Breast epithelium (tissue), 3 donors: Measurements from ENCODE around the gene ZNF160.

Source experiments
- CTCF ChIP-seq, 3 donors: fragments of 450-650 bp; IDR thresholded peaks; one replicate each; pipeline ENCODE4 v1.5.1; 2016 to 2017; ENCODE audit warnings: antibody characterized with exemption in 3 of 3, mild to moderate bottlenecking in 3 of 3, moderate library complexity in 3 of 3
- POLR2A ChIP-seq: fragments of 450-650 bp; IDR thresholded peaks from one replicate; pipeline ENCODE4 v1.6.1; 2016; ENCODE audit warnings: antibody characterized with exemption, mild to moderate bottlenecking, moderate library complexity
- POLR2AphosphoS5 ChIP-seq, 3 donors: sonication (generic); formaldehyde crosslinking; IDR thresholded peaks; one replicate each; pipeline ENCODE4 v1.6.1; 2017; ENCODE audit warnings: antibody characterized with exemption in 3 of 3

DNA sequence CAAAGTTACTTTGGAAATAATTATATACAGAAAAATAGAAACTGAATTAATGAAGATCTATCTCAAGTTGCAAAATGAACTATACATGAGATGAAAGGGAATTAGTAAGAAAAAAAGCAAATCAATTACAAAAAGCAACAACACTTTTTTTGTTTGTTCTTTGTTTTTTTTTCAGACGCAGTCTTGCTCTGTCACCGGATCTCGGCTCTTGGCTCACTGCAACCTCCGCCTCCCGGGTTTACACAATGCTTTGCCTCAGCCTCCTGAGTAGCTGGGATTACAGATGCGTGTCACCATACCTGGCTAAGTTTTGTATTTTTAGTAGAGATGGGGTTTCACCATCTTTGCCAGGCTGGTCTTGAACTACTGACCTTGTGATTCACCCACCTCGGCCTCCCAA is 27.3 kb upstream of the ZNF160 start:
- no peak for TF ChIP-seq CTCF (IDR thresholded peaks at IDR 0.05)
- no peak for TF ChIP-seq POLR2AphosphoS5 (IDR thresholded peaks at IDR 0.05)
- TF ChIP-seq POLR2A = no peak
